Measurements from ENCODE around the gene SLC26A6. TPM values are rescaled to one million over a fixed set of nuclear protein-coding genes. Genes with fewer than 3 reads are reported as not detected.

The SLC26A6 gene, protein sequence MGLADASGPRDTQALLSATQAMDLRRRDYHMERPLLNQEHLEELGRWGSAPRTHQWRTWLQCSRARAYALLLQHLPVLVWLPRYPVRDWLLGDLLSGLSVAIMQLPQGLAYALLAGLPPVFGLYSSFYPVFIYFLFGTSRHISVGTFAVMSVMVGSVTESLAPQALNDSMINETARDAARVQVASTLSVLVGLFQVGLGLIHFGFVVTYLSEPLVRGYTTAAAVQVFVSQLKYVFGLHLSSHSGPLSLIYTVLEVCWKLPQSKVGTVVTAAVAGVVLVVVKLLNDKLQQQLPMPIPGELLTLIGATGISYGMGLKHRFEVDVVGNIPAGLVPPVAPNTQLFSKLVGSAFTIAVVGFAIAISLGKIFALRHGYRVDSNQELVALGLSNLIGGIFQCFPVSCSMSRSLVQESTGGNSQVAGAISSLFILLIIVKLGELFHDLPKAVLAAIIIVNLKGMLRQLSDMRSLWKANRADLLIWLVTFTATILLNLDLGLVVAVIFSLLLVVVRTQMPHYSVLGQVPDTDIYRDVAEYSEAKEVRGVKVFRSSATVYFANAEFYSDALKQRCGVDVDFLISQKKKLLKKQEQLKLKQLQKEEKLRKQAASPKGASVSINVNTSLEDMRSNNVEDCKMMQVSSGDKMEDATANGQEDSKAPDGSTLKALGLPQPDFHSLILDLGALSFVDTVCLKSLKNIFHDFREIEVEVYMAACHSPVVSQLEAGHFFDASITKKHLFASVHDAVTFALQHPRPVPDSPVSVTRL
- 10 to 100 TPM; 34.9 to 37.6 TPM for total RNA-seq

DNA sequence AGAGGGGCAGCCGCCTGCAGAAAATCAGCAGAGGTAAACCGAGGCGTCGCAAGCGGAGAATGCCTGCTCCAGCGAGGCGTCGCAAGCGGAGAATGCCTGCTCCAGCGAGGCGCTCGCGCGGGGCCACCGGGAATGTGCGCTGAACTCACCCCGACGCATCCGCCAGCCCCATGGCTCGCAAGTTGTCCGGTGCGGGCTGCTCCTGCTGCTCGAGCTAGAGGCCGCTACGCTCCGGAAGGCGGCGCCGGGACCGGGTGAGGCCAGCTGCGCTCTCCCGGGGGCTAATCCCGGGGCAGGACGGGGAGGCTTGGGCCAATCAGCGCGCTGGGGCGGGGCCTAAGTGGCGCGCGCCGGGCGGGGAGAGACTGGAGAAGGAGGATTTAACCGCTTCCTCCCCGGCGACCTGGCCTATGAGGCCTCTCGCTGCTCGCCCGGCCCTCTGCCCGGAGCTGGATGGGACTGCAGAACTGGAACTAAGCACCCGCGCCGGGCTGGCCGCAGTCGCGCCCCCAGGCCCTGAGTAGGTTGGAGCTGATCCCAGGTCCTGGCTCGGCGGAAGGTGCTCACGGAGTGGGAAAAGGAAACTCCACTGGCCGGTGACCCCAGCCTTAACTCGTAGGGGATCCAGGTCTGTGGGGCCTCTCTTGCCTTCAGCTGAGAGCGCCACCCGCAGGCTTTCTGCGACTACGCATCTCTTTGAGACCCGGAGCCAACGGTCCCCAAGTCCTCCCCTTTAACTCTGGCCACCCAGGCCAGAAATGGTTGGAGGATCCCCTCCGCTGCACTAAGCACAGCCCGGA lies at the start of gene SLC26A6:
Gene SLC26A6, minus strand, starts transcription at position 240 of the 800 bp plus-strand sequence. Its CDS starts 68 bp downstream, at position 172.
- peak within 1 kb of the TSS; percentile 58 for H3K27ac Mint-ChIP-seq
- peak; percentile 98 for ATAC-seq (replicated peaks)
- no peaks in the 10 kb centered on the region for H3K27me3 Mint-ChIP-seq
- no peaks in the 10 kb centered on the region for H3K9me3 Mint-ChIP-seq
- peaks cover 22% of the 10 kb centered on the region for H3K36me3 Mint-ChIP-seq (ENCODE audit: low read depth)
- peaks cover 8% of the 10 kb centered on the region for H3K4me1 Mint-ChIP-seq
- peak within 1 kb of the TSS; percentile 77 for H3K4me3 Mint-ChIP-seq

DNA sequence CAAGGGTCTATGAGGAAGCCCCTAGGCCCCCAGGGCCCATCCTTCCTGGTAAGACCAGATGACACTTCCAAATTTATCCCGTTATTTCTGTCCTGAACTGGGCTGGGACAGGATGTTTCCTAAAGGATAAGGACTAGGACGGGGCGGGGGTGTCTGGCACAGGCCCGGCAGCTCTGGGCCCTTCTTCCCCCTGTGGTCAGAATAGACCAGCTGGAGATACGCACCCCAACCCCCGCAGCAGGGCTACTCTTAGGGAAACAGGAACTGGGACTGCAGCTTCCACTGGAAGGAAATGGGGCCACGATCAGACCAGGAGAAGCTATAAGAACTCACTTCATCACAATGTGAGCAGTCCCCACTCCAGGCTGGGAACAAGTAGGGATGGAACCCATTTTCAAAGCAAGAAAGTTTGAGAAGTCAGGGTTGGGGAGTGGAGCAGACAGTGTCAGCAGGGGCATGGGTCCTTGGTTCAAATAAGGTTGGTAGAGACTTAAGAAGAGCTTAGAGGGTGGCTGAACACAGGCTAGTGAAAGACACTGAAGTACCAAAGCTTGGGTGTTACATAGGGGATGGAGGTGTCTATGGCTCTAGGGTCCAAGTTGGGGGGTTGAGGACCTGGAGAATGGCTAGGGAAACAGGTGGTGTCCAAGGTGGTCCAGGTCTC lies 49.4 kb upstream of the SLC26A6 start:
- H3K9me3 Mint-ChIP-seq = no peaks in the 10 kb centered on the region
- no peak for ATAC-seq (replicated peaks)
- peak overlapping the region; percentile 89 for H3K27ac Mint-ChIP-seq
- peak overlapping the region; percentile 92 for H3K4me3 Mint-ChIP-seq
- H3K36me3 Mint-ChIP-seq (ENCODE audit: low read depth) = peaks cover 78% of the 10 kb centered on the region
- peaks cover 27% of the 10 kb centered on the region for H3K4me1 Mint-ChIP-seq
- no peaks in the 10 kb centered on the region for H3K27me3 Mint-ChIP-seq

DNA sequence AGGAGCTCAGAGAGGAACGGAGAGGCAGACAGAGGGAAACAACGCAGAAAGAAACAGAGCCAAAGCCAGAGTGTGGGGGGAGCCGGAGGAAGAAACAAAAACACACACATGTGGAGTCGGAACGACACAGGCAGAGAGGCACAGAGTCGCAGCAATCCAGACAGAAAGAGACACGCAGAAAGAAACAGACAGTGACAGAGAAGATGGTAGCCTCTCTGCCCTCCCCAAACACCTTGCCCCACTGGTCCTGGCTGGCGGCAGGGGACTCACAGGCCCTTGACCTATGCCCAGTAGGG lies 48.7 kb upstream of the SLC26A6 start:
- peaks cover 80% of the 10 kb centered on the region for H3K36me3 Mint-ChIP-seq (ENCODE audit: low read depth)
- no peaks in the 10 kb centered on the region for H3K27me3 Mint-ChIP-seq
- H3K27ac Mint-ChIP-seq = peak overlapping the region; percentile 89
- H3K9me3 Mint-ChIP-seq = no peaks in the 10 kb centered on the region
- H3K4me1 Mint-ChIP-seq = peaks cover 27% of the 10 kb centered on the region
- peak overlapping the region; percentile 92 for H3K4me3 Mint-ChIP-seq
- ATAC-seq (replicated peaks) = no peak

DNA sequence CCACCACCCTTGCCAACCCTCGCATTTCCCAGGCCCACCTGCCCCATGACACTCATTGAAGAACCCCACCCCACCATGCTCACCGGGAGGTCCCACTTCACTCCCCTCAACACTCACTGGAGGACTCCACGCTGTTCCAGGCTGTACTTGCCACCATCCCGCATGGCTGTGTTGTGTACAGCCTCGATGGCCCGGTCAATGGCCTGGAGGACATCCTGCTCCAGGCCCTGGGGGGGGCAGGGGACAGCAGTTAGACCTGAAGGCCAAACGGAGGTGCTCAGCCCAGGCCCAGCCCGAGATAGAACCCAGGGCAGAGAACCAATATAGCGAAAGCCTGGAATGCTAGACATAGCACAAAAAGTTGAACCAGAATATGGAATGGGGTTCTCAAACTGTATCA lies 47.5 kb upstream of the SLC26A6 start:
- ATAC-seq (replicated peaks) = no peak
- no peaks in the 10 kb centered on the region for H3K27me3 Mint-ChIP-seq
- peak overlapping the region; percentile 12 for H3K27ac Mint-ChIP-seq
- no peaks in the 10 kb centered on the region for H3K9me3 Mint-ChIP-seq
- peaks cover 80% of the 10 kb centered on the region for H3K36me3 Mint-ChIP-seq (ENCODE audit: low read depth)
- peak overlapping the region; percentile 92 for H3K4me3 Mint-ChIP-seq
- peaks cover 30% of the 10 kb centered on the region for H3K4me1 Mint-ChIP-seq

DNA sequence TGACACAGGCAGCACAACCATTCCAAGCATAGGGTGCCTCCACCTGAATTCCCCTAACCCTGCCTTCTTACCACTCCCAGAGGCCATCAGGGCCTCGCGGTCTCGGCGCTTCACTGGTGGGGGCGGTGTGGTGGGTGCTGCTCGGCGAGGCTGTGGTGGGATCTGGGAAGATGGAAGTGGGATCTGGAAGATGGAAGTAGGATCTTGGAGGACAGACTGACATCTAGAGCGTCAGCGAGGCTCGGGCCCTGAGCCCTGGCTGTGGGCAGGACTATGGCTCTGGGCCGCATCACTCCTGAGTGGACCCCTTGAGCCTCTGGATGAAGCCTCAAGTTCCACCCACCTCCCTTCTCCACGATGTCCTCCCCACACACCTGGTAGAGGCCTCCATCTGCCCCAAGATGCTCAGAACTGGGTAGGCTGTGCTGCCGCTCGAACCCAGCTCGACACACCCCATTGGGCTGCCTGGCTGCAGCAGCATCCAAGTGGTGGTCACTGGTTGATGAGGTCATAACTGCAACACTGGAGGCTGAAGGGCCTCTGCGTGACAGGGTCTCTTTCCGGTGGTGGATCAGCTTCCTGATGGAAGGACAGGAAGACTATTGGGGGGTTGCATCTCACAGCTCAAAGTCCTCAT lies 46.8 kb upstream of the SLC26A6 start:
- peak overlapping the region; percentile 12 for H3K27ac Mint-ChIP-seq
- no peaks in the 10 kb centered on the region for H3K27me3 Mint-ChIP-seq
- H3K4me3 Mint-ChIP-seq = no peak overlapping the region
- H3K36me3 Mint-ChIP-seq (ENCODE audit: low read depth) = peaks cover 82% of the 10 kb centered on the region
- ATAC-seq (replicated peaks) = no peak
- H3K9me3 Mint-ChIP-seq = no peaks in the 10 kb centered on the region
- peaks cover 36% of the 10 kb centered on the region for H3K4me1 Mint-ChIP-seq

DNA sequence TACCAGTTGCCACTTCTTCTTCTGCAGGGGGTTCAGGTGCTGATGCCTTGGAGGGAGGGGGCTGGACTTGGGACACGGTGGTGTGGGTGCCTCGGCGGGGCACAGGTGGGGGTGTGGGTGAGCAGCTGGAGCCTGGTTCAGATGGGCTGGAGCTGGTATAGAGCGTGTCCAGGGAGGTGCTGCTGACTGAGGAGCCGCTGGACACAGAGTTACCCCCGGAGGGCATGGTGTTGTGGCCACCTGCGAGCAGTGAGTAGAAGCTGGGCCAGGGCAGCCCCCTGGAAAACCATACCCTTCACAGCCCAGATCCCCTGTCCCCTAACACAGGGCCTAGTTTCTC lies 46.2 kb upstream of the SLC26A6 start:
- Mint-ChIP-seq H3K9me3 (no peaks in the 10 kb centered on the region), H3K27ac (no peak overlapping the region), H3K36me3 (ENCODE audit: low read depth) (peaks cover 87% of the 10 kb centered on the region), H3K4me1 (peaks cover 34% of the 10 kb centered on the region), H3K4me3 (no peak overlapping the region), H3K27me3 (no peaks in the 10 kb centered on the region)
- ATAC-seq (replicated peaks) = no peak

DNA sequence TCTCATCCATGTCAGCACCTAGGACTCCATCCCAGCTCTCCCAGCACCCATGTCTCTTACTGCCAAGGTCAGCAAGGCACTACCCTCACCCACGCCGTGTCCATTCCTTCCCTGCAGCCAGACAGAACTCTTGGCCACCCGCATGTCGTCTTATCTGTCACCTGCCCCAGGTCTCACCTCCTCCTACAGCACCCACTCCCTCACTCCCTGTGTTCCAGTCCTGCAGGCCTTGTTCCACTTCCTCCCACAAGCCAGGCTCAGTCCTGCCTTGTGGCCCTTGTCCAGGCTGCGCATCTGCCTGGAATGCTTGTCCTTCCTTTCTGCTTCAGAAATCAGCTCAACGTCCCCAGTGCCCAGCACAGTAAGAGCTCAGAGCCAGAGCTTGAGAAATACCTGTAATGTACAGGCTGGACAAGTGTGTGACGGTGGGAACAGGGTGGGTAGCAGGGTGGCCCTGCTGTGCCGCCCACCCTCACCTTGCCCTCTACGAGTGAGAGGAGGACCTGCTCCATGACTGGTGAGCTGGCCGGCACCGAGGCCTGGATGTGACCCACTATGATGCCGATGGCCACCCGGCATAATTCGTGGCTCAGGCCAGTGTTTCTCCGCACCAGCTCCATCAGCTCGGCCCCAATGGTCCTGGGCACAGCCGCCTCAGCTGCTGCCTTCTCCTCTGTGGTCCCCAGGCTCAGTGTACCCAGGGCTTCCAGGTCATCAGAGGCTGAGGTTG lies 45.7 kb upstream of the SLC26A6 start:
- peaks cover 35% of the 10 kb centered on the region for H3K4me1 Mint-ChIP-seq
- no peaks in the 10 kb centered on the region for H3K27me3 Mint-ChIP-seq
- H3K4me3 Mint-ChIP-seq = no peak overlapping the region
- H3K27ac Mint-ChIP-seq = peak overlapping the region; percentile 43
- H3K36me3 Mint-ChIP-seq (ENCODE audit: low read depth) = peaks cover 92% of the 10 kb centered on the region
- ATAC-seq (replicated peaks) = no peak
- H3K9me3 Mint-ChIP-seq = no peaks in the 10 kb centered on the region

DNA sequence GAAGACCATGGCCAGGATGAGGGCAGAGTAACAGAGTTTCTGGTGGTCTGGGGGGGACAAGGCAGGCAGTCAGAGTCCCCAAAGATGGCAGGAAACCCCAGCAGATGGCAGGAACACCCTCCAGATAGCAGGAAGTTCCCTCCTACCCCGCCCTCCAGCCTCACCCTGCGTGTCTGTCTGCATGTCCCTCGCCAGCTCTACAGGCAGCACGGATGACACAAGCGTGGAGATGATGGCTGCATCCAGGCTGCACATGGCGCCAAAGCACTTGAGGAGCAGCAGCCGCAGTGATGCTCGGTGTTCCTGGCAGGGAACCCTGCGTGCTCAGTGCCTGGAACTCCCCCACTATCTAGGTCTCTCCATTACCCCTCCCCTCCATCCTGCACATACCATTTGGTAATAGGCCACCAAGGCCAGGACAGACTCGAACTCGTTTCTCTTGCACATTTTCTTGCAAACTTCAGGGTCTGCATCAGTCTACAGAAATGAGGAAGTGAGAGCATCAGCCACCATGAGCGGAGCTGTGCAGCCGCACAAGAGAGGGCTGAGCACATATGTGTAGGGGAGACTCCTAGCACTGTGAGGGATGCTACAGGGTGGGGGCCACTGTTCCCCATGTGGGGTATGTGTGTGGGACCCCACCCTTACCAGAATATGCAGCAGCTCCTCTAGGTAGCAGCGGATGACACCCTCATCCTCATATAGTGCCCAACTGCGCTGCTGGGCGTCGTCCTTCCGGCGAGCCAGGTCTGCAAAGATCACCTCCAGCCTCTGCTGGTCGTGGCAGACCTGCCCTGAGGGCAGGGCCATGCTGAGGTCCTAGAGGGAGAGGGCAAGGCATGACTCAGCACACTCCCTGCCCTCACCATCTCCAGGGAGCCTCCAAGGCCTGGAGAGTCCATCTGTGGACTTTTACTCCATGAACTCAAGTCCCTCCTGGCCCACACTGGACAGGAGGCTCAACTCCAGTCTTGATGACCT lies 44.4 kb upstream of the SLC26A6 start:
- Mint-ChIP-seq H3K4me3 (no peak overlapping the region), H3K9me3 (no peaks in the 10 kb centered on the region), H3K27ac (no peak overlapping the region), H3K4me1 (peaks cover 33% of the 10 kb centered on the region), H3K27me3 (no peaks in the 10 kb centered on the region), H3K36me3 (ENCODE audit: low read depth) (peaks cover 95% of the 10 kb centered on the region)
- ATAC-seq (replicated peaks) = no peak

DNA sequence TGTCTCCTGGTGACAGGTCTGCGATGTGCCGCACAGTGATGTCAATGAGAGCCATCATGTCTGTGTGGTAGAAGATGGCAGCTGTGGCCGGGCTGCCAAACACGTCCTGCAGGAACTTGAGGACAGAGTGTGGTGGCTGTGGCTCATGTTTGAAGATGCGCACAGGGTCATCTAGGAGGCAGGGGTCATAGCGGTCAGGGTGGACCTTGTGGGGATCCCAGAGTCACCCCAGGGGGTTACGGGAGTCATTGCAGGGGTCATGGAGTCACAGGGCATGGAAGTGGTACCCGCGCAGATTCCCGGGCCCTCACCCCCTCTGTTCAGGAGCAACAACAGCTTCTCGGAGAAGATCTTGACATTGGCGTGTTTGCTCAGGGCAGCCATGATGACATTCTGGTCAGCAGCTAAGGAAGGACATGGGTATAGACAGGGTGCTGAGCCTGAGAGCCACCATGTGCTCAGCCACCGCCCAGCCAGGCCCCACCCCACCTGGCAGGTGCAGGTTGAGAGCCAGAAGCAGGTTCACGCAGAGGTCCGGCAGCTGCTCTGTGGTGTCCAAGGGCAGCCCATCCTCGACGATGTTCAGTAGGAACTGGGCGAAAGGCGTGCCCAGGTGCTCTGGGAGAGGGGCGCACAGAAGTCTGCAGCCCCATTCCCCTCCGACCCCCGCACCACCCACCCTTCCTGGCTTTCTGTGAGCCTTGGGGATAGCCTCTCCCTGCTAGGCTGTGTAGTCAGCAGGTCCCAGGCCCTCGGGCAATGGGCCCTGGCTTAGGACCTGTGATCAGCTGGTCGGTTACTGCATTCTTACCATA lies 43.5 kb upstream of the SLC26A6 start:
- H3K4me3 Mint-ChIP-seq = no peak overlapping the region
- peaks cover 87% of the 10 kb centered on the region for H3K36me3 Mint-ChIP-seq (ENCODE audit: low read depth)
- no peak for ATAC-seq (replicated peaks)

DNA sequence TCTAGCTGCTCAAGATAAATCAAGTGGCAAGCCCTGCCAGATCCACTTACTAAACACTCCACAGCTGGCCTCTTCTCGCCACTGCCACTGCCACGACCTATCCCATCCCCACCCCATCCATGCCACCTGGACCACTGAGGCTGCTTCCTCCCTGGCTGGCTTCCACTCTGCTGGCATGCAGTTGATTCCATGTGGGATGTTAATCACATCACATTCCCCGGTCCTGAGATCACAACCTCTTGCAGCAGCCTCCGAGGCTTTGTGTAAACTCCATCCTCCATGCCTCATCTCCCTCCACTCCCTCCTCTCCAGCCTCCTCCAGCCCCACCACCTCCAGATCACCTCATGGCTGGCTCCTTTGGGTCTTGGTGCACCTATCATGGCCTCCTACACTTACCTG lies 42.8 kb upstream of the SLC26A6 start:
- Mint-ChIP-seq H3K36me3 (ENCODE audit: low read depth) (peaks cover 88% of the 10 kb centered on the region), H3K4me3 (no peak overlapping the region)

More for the DNA sequence above, 43.5 kb upstream of the SLC26A6 start:
- peaks cover 27% of the 10 kb centered on the region for H3K4me1 Mint-ChIP-seq
- H3K27ac Mint-ChIP-seq = no peak overlapping the region
- H3K9me3 Mint-ChIP-seq = no peaks in the 10 kb centered on the region
- H3K27me3 Mint-ChIP-seq = no peaks in the 10 kb centered on the region

DNA sequence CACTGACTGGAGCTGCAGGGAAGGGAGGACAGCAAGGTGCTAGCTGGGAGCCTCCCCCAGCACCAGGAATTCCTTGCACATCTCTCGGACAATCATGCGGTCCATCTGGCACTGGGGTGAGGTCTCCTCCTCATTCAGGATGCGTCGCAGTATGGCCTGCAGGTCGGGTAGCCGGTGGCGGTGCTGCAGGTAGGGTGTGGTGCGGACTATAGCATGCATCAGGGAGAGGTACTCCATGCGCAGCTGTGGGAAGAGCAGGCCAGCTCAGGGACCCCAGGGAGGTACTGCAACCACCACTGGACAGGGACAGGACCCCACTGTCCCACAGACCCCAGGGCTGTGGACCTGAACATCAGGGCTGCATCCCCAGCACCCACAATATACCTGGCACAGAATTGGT lies 39.2 kb upstream of the SLC26A6 start:
- peak; percentile 13 for ATAC-seq (replicated peaks)
- Mint-ChIP-seq H3K9me3 (no peaks in the 10 kb centered on the region), H3K4me1 (peaks cover 15% of the 10 kb centered on the region), H3K27me3 (no peaks in the 10 kb centered on the region), H3K27ac (no peak overlapping the region), H3K36me3 (ENCODE audit: low read depth) (peaks cover 79% of the 10 kb centered on the region), H3K4me3 (no peak overlapping the region)

More for the DNA sequence above, 42.8 kb upstream of the SLC26A6 start:
- Mint-ChIP-seq H3K9me3 (no peaks in the 10 kb centered on the region), H3K4me1 (peaks cover 23% of the 10 kb centered on the region), H3K27me3 (no peaks in the 10 kb centered on the region), H3K27ac (no peak overlapping the region)
- ATAC-seq (replicated peaks) = no peak

DNA sequence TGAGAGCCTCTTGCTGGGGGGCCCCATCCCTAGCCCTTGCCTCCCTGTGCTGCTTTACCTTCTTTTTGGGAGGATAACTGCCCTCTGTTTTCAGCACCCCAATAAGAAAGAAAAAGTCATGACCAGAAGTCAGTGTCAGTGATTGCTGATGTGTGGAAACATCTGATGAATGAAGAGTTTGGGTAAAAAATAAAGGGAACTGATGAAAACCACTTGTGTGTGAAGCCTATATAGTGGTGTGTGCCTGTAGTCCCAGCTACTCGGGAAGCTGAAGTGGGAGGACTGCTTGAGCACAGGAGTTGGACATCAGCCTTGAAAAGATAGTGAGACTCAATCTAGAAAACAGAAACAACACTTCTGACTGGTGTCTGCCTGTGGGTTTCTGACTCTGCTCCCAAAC lies 37.3 kb upstream of the SLC26A6 start:
- Mint-ChIP-seq H3K27me3 (no peaks in the 10 kb centered on the region), H3K9me3 (no peaks in the 10 kb centered on the region), H3K27ac (no peak overlapping the region), H3K4me3 (no peak overlapping the region), H3K36me3 (ENCODE audit: low read depth) (peaks cover 59% of the 10 kb centered on the region), H3K4me1 (peaks cover 9% of the 10 kb centered on the region)
- no peak for ATAC-seq (replicated peaks)
